SH-SY5Y (cell line): ENCODE data around the gene ZC4H2.

Experiments
- GATA2 ChIP-seq: IDR thresholded peaks from 2 replicates; pipeline ENCODE4 v1.6.1; 2011; ENCODE audit warnings: mild to moderate bottlenecking, low read depth, low read length
- GATA3 ChIP-seq: IDR thresholded peaks from 2 replicates; pipeline ENCODE4 v1.6.1; 2011; ENCODE audit warnings: low read depth, mild to moderate bottlenecking, low read length, moderate library complexity

The ZC4H2 gene

GRCh38 chrX:64975989-64976672 is at the start of gene ZC4H2:
ZC4H2 (minus strand) TSS chrX:64976450; CDS start chrX:64976377, 73 bp downstream.
- no peak for TF ChIP-seq GATA3
- TF ChIP-seq GATA2, result no peak

GRCh38 chrX:65017451-65017850 is 41.2 kb upstream of the ZC4H2 start:
- TF ChIP-seq GATA2, result no peak
- TF ChIP-seq GATA3, result no peak

GRCh38 chrX:65014230-65014629 is 38.0 kb upstream of the ZC4H2 start:
- TF ChIP-seq GATA2, result no peak
- TF ChIP-seq GATA3, result no peak

- TF ChIP-seq GATA2, result no peak
- TF ChIP-seq GATA3, result no peak
Measured at GRCh38 chrX:65009459-65009858, 33.2 kb upstream of the ZC4H2 start.

- TF ChIP-seq GATA3, result no peak
- no peak for TF ChIP-seq GATA2
Measured at GRCh38 chrX:64996805-64997204, 20.6 kb upstream of the ZC4H2 start.

- TF ChIP-seq GATA2 (no peak), GATA3 (no peak)
Measured at GRCh38 chrX:64994131-64994798, 18.0 kb upstream of the ZC4H2 start.

GRCh38 chrX:64977830-64978229 is 1.6 kb upstream of the ZC4H2 start:
- no peak for TF ChIP-seq GATA3
- TF ChIP-seq GATA2, result no peak

GRCh38 chrX:64977051-64977450 is 801 bp upstream of the ZC4H2 start:
- TF ChIP-seq GATA3 (no peak), GATA2 (no peak)

GRCh38 chrX:64976673-64977040 is 407 bp upstream of the ZC4H2 start:
- TF ChIP-seq GATA3 (no peak), GATA2 (no peak)

- no peak for TF ChIP-seq GATA2
- no peak for TF ChIP-seq GATA3
Measured at GRCh38 chrX:64975491-64975890, 759 bp downstream of the ZC4H2 start.

- no peak for TF ChIP-seq GATA3
- no peak for TF ChIP-seq GATA2
Measured at GRCh38 chrX:64925480-64925879, 50.8 kb downstream of the ZC4H2 start.

- TF ChIP-seq GATA2 (no peak), GATA3 (no peak)
Measured at GRCh38 chrX:64908121-64908520, 68.1 kb downstream of the ZC4H2 start.

GRCh38 chrX:64894454-64895038 is 81.7 kb downstream of the ZC4H2 start:
- TF ChIP-seq GATA2 (no peak), GATA3 (no peak)

GRCh38 chrX:64885850-64886249 is 90.4 kb downstream of the ZC4H2 start:
- no peak for TF ChIP-seq GATA3
- no peak for TF ChIP-seq GATA2

- TF ChIP-seq GATA3 (no peak), GATA2 (no peak)
Measured at GRCh38 chrX:64867217-64867616, 109.0 kb downstream of the ZC4H2 start.
